SK-N-SH (cell line): ENCODE results near the gene ATG16L1.

Experiments
- EP300 ChIP-seq, 2 experiments: IDR thresholded peaks; 2 replicates each; pipeline versions ENCODE4 v1.4.0 to v1.6.1; 2012; ENCODE audit warnings: borderline replicate concordance in 1 of 2, low read depth in 1 of 2, low read length in 1 of 2
- EZH2phosphoT487 ChIP-seq: fragments of 200-600 bp; sonication (generic); IDR thresholded peaks from 2 replicates; pipeline ENCODE4 v1.6.1; 2017; ENCODE audit warnings: low read depth, mixed run types, mild to moderate bottlenecking, antibody characterized with exemption, moderate library complexity, borderline replicate concordance
- FOXJ3 ChIP-seq: sonication (generic); formaldehyde crosslinking; IDR thresholded peaks from 2 replicates; pipeline ENCODE4 v1.5.1; 2020; ENCODE audit warnings: mild to moderate bottlenecking, missing genetic modification reagents
- GABPA ChIP-seq: IDR thresholded peaks from 2 replicates; pipeline ENCODE4 v1.4.0; 2012; ENCODE audit warnings: low read depth, mild to moderate bottlenecking
- POLR2AphosphoS5 ChIP-seq: IDR thresholded peaks from 2 replicates; pipeline ENCODE4 v1.6.1; 2012; ENCODE audit warnings: low read depth, low read length
- RAD21 ChIP-seq: IDR thresholded peaks from 2 replicates; pipeline ENCODE4 v1.6.1; 2012; ENCODE audit warnings: mild to moderate bottlenecking, low read length
- RCOR1 ChIP-seq: fragments of 150-350 bp; IDR thresholded peaks from 2 replicates; pipeline ENCODE4 v1.6.1; 2017; ENCODE audit warnings: antibody characterized with exemption, low read length
- RFX5 ChIP-seq: IDR thresholded peaks from 2 replicates; pipeline ENCODE4 v1.6.1; 2012; ENCODE audit warnings: mild to moderate bottlenecking, improper control_type of control experiment, low read length
- YY1 ChIP-seq: IDR thresholded peaks from 2 replicates; pipeline ENCODE4 v1.4.0; 2012; ENCODE audit warnings: low read depth, mild to moderate bottlenecking
- TF ChIP-seq, protein P1 (sequence below): fragments of 200-600 bp; sonication (generic); IDR thresholded peaks from 2 replicates; pipeline ENCODE4 v1.6.1; 2017; ENCODE audit warnings: antibody characterized with exemption, mild to moderate bottlenecking, moderate library complexity
- TF ChIP-seq, protein P2 (sequence below): IDR thresholded peaks from 2 replicates; pipeline ENCODE4; 2012
- TF ChIP-seq, protein P3 (sequence below): IDR thresholded peaks from 2 replicates; pipeline ENCODE4 v1.4.0; 2012; ENCODE audit warnings: low read depth
- TF ChIP-seq, protein P4 (sequence below): IDR thresholded peaks from 2 replicates; pipeline ENCODE4 v1.4.0; 2012; ENCODE audit warnings: low read depth, borderline replicate concordance
- TF ChIP-seq, protein P5 (sequence below): IDR thresholded peaks from 2 replicates; pipeline ENCODE4 v1.6.1; 2012; ENCODE audit warnings: mild to moderate bottlenecking, low read depth, low read length, moderate library complexity

DNA sequence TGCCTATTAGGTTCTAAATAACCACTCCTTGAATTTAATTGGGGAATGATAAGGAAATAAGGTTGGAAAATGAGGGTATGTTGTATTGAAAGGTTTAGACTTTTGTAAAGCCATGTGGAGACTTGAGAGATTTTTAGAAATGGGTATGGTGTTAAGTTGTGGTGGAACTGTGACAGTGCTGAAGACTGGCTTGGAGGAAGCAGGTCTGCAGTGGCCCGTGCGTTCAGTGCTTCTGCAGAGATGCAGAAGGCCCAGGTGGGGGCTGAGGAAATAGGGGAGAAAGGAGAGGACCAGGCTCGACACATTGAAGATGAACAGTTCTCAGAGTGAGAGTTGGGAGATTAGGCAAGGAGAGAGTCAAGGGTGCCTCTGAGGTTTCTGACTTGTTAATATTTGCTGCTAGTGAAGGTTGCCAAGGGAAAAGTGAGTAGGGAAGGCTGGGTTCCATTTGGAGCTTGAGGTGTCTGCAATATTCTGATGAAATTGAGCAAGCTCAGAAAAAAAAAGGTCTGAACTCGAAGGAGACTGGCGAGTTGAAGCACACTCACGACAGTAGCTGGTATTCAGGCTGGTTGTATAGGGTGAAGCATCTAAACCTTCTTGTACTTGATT is 30.6 kb downstream of the ATG16L1 start:
- TF ChIP-seq EZH2phosphoT487 = no peak
- TF ChIP-seq, protein P1, sequence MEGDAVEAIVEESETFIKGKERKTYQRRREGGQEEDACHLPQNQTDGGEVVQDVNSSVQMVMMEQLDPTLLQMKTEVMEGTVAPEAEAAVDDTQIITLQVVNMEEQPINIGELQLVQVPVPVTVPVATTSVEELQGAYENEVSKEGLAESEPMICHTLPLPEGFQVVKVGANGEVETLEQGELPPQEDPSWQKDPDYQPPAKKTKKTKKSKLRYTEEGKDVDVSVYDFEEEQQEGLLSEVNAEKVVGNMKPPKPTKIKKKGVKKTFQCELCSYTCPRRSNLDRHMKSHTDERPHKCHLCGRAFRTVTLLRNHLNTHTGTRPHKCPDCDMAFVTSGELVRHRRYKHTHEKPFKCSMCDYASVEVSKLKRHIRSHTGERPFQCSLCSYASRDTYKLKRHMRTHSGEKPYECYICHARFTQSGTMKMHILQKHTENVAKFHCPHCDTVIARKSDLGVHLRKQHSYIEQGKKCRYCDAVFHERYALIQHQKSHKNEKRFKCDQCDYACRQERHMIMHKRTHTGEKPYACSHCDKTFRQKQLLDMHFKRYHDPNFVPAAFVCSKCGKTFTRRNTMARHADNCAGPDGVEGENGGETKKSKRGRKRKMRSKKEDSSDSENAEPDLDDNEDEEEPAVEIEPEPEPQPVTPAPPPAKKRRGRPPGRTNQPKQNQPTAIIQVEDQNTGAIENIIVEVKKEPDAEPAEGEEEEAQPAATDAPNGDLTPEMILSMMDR = no peak
- TF ChIP-seq POLR2AphosphoS5 = no peak
- TF ChIP-seq, protein P2, sequence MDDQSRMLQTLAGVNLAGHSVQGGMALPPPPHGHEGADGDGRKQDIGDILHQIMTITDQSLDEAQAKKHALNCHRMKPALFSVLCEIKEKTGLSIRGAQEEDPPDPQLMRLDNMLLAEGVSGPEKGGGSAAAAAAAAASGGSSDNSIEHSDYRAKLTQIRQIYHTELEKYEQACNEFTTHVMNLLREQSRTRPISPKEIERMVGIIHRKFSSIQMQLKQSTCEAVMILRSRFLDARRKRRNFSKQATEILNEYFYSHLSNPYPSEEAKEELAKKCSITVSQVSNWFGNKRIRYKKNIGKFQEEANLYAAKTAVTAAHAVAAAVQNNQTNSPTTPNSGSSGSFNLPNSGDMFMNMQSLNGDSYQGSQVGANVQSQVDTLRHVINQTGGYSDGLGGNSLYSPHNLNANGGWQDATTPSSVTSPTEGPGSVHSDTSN = no peak
- TF ChIP-seq FOXJ3 (CRISPR knock-in tag) = no peak
- no peak for TF ChIP-seq EP300 (IDR thresholded peaks at IDR 0.05; ENCODE audit: borderline replicate concordance in 1 of 2, low read depth in 1 of 2, low read length in 1 of 2)
- TF ChIP-seq YY1 = no peak
- no peak for TF ChIP-seq RCOR1
- TF ChIP-seq, protein P3, sequence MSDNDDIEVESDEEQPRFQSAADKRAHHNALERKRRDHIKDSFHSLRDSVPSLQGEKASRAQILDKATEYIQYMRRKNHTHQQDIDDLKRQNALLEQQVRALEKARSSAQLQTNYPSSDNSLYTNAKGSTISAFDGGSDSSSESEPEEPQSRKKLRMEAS = no peak
- TF ChIP-seq, protein P4, sequence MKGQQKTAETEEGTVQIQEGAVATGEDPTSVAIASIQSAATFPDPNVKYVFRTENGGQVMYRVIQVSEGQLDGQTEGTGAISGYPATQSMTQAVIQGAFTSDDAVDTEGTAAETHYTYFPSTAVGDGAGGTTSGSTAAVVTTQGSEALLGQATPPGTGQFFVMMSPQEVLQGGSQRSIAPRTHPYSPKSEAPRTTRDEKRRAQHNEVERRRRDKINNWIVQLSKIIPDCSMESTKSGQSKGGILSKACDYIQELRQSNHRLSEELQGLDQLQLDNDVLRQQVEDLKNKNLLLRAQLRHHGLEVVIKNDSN = no peak
- no peak for TF ChIP-seq RAD21
- no peak for TF ChIP-seq RFX5
- TF ChIP-seq, protein P5, sequence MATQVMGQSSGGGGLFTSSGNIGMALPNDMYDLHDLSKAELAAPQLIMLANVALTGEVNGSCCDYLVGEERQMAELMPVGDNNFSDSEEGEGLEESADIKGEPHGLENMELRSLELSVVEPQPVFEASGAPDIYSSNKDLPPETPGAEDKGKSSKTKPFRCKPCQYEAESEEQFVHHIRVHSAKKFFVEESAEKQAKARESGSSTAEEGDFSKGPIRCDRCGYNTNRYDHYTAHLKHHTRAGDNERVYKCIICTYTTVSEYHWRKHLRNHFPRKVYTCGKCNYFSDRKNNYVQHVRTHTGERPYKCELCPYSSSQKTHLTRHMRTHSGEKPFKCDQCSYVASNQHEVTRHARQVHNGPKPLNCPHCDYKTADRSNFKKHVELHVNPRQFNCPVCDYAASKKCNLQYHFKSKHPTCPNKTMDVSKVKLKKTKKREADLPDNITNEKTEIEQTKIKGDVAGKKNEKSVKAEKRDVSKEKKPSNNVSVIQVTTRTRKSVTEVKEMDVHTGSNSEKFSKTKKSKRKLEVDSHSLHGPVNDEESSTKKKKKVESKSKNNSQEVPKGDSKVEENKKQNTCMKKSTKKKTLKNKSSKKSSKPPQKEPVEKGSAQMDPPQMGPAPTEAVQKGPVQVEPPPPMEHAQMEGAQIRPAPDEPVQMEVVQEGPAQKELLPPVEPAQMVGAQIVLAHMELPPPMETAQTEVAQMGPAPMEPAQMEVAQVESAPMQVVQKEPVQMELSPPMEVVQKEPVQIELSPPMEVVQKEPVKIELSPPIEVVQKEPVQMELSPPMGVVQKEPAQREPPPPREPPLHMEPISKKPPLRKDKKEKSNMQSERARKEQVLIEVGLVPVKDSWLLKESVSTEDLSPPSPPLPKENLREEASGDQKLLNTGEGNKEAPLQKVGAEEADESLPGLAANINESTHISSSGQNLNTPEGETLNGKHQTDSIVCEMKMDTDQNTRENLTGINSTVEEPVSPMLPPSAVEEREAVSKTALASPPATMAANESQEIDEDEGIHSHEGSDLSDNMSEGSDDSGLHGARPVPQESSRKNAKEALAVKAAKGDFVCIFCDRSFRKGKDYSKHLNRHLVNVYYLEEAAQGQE = no peak
- no peak for TF ChIP-seq GABPA
